ENCODE data around the gene PRPF8. TPM values are rescaled to one million over a fixed set of nuclear protein-coding genes. Genes with fewer than 3 reads are reported as not detected.
A peak's percentile ranks its signal among the peaks of the same experiment; 100 is the strongest.

The PRPF8 gene
- total RNA-seq, 1 donor from 2014 or later, result 114 TPM

DNA sequence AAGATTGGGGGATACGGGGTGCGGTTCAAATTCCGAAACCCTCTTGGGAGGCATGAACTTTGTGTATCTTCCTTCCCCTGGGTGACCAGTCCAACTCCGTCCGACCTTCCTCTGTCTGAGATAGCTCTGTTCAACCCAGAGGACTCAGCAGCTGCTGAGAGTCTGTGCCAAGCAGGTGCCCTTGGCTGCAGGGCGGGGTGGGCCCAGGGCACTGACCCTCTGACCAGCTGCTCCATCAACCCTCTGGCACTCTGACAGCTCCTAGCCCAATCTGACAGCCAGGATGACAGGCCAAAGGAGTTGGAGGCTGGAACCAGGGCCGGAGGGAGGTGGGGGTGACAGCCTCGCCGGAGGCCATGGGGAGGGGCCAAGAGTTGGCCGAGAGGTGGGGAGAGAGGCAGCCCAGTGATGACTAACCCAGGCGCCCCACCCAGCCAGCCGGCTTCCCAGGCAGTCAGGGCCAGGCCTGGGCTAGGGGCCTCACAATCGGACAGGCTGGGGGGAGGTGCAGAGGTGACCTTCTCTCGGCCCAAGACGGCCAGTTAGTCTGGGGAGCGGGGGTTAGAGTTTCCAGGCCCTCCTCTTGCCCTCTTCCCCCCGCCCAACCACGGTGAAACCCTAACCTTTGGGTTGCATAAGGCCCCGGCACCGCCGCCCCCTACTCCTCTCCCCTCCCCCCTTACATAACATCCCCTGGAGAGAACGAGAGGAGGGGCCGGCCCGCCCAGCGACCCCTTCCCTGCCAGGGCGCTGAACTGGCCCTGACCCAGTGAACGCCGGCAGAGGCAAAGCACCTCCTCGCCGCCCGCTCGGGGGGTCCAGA, 30.5 kb upstream of the PRPF8 start:
- peak; percentile 79 to 96 for DNase-seq (ENCODE audit: low spot score in 2 of 2)
- Histone ChIP-seq H3K9me3 (no peaks in the 10 kb centered on the region), H3K27ac (peak overlapping the region; percentile 100), H3K4me1 (peaks cover 16 to 46% of the 10 kb centered on the region in 2 donors), H3K27me3 (no peaks in the 10 kb centered on the region), H3K4me3 (peak overlapping the region; percentile 99), H3K36me3 (peaks cover 22 to 40% of the 10 kb centered on the region in 2 donors)
- TF ChIP-seq, protein P1, sequence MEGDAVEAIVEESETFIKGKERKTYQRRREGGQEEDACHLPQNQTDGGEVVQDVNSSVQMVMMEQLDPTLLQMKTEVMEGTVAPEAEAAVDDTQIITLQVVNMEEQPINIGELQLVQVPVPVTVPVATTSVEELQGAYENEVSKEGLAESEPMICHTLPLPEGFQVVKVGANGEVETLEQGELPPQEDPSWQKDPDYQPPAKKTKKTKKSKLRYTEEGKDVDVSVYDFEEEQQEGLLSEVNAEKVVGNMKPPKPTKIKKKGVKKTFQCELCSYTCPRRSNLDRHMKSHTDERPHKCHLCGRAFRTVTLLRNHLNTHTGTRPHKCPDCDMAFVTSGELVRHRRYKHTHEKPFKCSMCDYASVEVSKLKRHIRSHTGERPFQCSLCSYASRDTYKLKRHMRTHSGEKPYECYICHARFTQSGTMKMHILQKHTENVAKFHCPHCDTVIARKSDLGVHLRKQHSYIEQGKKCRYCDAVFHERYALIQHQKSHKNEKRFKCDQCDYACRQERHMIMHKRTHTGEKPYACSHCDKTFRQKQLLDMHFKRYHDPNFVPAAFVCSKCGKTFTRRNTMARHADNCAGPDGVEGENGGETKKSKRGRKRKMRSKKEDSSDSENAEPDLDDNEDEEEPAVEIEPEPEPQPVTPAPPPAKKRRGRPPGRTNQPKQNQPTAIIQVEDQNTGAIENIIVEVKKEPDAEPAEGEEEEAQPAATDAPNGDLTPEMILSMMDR (IDR thresholded peaks at IDR 0.05), result no peak
- intact Hi-C loops (cut with DNase I), result loop anchor here (5.0 to 10.0 kb wide), 6 partner anchors 48 to 687 kb away; partner anchors contain the start of genes MNT, OVCA2 and PITPNA

DNA sequence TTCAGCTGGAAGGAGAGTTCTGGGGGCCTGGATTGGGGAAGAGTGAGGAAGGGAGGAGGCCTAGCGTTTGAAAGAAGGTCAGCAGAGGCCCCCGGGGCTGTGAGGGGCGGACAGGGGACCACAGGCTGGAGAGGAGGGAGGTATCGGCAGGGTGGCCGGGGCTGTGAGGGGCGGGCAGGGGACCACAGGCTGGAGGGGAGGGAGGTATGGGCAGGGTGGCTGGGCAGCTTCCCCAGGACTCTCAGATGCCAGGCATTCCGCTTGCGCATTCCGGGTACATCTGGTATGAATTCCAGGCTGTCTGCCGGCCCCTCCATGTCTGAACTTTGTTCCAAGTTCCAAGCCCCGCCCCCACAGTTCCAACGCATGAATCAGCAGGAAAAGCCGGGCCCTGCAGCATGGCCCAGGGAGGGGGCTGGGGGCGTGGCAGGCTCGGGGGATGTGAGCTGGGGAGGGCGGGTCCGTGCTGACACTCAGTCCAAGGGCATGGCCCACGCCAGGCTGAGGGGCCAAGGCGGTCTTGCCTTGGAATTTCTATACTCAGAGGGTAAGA, 29.8 kb upstream of the PRPF8 start:
- intact Hi-C loops (cut with DNase I), result loop anchor here (5.0 to 10.0 kb wide), 2 partner anchors 47 to 230 kb away; no protein-coding TSS in a partner anchor
- Histone ChIP-seq H3K36me3 (peaks cover 22 to 40% of the 10 kb centered on the region in 2 donors), H3K4me3 (peak overlapping the region; percentile 99), H3K27me3 (no peaks in the 10 kb centered on the region), H3K9me3 (no peaks in the 10 kb centered on the region), H3K27ac (peak overlapping the region; percentile 100), H3K4me1 (peaks cover 16 to 51% of the 10 kb centered on the region in 2 donors)
- DNase-seq (ENCODE audit: low spot score in 2 of 2), result peak; percentile 91 to 100
- TF ChIP-seq, protein P1 (IDR thresholded peaks at IDR 0.05), result no peak

DNA sequence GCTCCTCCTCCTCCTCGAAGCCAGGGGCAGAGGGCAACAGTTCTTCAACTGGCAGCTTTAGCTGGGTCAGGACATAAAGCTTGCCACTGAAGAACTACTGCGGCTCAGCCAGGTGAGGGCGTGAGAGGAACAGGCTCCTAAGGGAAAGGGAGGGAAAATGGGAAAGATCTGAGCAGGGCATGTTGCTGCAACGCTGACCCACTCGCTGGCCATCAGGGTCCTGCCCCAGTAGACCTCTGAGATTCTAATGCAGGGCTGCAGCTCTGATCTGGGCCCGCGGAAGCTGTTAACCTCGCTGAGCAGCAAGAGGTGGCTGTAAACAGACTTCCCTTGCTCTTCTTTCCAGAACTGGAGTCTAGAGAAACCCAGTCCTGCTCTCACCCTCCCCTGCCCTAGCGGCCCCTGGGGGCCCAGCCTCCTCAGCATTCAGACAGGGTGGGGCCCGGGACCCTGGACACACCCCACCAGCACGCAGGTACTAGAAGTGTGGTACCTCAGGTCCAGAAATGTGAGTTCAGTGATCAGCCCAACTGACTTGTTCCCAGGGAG, 29.3 kb upstream of the PRPF8 start:
- Histone ChIP-seq H3K4me3 (peak overlapping the region; percentile 99), H3K36me3 (peaks cover 22 to 40% of the 10 kb centered on the region in 2 donors), H3K27me3 (no peaks in the 10 kb centered on the region), H3K9me3 (no peaks in the 10 kb centered on the region), H3K27ac (peak overlapping the region; percentile 85 to 100), H3K4me1 (peaks cover 16 to 55% of the 10 kb centered on the region in 2 donors)
- intact Hi-C loops (cut with DNase I), result loop anchor here (5.0 to 10.0 kb wide), 2 partner anchors 47 to 229 kb away; no protein-coding TSS in a partner anchor
- TF ChIP-seq, protein P1 (IDR thresholded peaks at IDR 0.05), result no peak
- DNase-seq (ENCODE audit: low spot score in 2 of 2), result peak in 1 of 2 donors; percentile 62

DNA sequence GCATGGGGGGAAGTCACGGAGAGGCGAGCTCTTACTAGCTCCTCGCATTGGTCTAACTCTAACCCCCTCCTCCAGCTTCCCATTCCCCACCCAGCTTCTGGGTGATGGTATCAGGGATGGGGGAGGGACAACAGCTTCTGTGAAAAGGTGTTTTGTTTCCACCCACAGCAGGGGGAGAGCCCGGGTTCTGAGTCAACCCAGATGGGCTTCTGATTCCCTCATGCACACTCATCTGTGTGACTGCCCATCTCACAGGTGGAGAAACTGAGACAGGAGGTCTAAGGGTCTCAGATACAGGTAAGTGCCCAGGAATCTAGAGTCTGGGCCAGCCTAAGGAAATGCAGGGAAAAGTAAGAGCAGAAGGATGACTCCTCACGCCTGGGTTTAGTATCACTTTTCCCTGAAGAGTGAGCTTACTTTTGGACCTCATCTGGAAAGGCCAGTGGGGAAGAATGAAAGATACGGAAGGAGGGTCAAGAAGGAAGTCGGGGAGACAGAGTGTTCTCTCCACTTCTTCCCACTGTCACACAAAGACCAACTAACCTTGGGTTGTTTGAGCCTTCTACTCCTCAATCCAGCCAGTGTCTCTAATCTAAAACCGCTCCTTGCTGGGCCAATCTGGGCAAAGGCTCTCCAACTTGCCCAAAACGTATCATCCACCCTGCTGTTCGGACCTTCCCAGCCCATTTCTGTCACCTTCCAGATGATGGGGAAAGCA, 28.7 kb upstream of the PRPF8 start:
- Histone ChIP-seq H3K27ac (peak overlapping the region; percentile 85 to 100), H3K4me1 (peaks cover 16 to 52% of the 10 kb centered on the region in 2 donors), H3K36me3 (peaks cover 22 to 40% of the 10 kb centered on the region in 2 donors), H3K4me3 (peak overlapping the region; percentile 99), H3K9me3 (no peaks in the 10 kb centered on the region), H3K27me3 (no peaks in the 10 kb centered on the region)
- intact Hi-C loops (cut with DNase I), result loop anchor here (5.0 to 10.0 kb wide), 2 partner anchors 46 to 229 kb away; no protein-coding TSS in a partner anchor
- TF ChIP-seq, protein P1 (IDR thresholded peaks at IDR 0.05), result no peak
- no peak for DNase-seq (ENCODE audit: low spot score in 2 of 2)

DNA sequence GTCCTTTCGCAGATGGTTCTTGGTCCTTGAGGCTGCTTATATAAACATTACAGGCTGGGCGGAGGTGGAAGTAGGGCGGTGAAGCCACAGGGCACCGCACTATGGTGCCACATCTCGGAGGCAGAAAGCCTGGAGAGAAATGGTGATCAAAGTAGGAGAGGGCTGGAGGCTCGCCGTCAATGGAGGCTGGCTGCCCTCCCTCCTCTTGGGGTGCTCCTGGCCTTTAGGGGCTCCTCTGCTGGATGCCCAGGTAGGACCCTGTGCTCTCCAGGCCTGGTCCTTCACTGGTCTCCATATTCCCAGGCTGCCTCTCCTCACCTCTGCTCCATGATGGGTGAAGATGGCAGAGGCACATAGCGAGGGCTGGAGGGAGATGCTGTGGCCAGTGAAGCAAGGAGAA, 27.6 kb upstream of the PRPF8 start:
- intact Hi-C loops (cut with DNase I), result loop anchor here (5.0 to 10.0 kb wide), 2 partner anchors 45 to 227 kb away; no protein-coding TSS in a partner anchor
- Histone ChIP-seq H3K36me3 (peaks cover 22 to 50% of the 10 kb centered on the region in 2 donors), H3K9me3 (no peaks in the 10 kb centered on the region), H3K27me3 (no peaks in the 10 kb centered on the region), H3K4me3 (peak overlapping the region in 1 of 2 donors; percentile 99), H3K27ac (peak overlapping the region; percentile 6 to 25), H3K4me1 (peaks cover 16 to 44% of the 10 kb centered on the region in 2 donors)
- TF ChIP-seq, protein P1 (IDR thresholded peaks at IDR 0.05), result no peak
- no peak for DNase-seq (ENCODE audit: low spot score in 2 of 2)
